HEK293T (cell line): ENCODE data around the gene CTSK.

ENCODE experiments used
- ARNT ChIP-seq: fragments of 450-650 bp; IDR thresholded peaks from 2 replicates; pipeline ENCODE4 v1.6.1; 2017; ENCODE audit warnings: mild to moderate bottlenecking
- BHLHE40 ChIP-seq: fragments of 450-650 bp; IDR thresholded peaks from 2 replicates; pipeline ENCODE4 v1.6.1; 2016; ENCODE audit warnings: mild to moderate bottlenecking, moderate library complexity, borderline replicate concordance
- CTBP1 ChIP-seq: fragments of 450-650 bp; IDR thresholded peaks from 2 replicates; pipeline ENCODE4 v1.6.1; 2016; ENCODE audit warnings: borderline replicate concordance
- FOXA1 ChIP-seq: fragments of 450-650 bp; IDR thresholded peaks from 2 replicates; pipeline ENCODE4 v1.6.1; 2016; ENCODE audit warnings: mild to moderate bottlenecking
- FOXK2 ChIP-seq: fragments of 450-650 bp; IDR thresholded peaks from 2 replicates; pipeline ENCODE4 v1.6.1; 2016; ENCODE audit warnings: mild to moderate bottlenecking
- FOXM1 ChIP-seq: fragments of 450-650 bp; IDR thresholded peaks from 2 replicates; pipeline ENCODE4 v1.6.1; 2017; ENCODE audit warnings: mild to moderate bottlenecking, borderline replicate concordance
- HDGF ChIP-seq: fragments of 450-650 bp; IDR thresholded peaks from 2 replicates; pipeline ENCODE4 v1.6.1; 2017; ENCODE audit warnings: antibody characterized with exemption, borderline replicate concordance
- NFRKB ChIP-seq: fragments of 450-650 bp; IDR thresholded peaks from 2 replicates; pipeline ENCODE4 v1.6.1; 2016; ENCODE audit warnings: mild to moderate bottlenecking, moderate library complexity
- SP1 ChIP-seq: fragments of 450-650 bp; IDR thresholded peaks from 2 replicates; pipeline ENCODE4 v1.6.1; 2017
- SUZ12 ChIP-seq: fragments of 450-650 bp; IDR thresholded peaks from 2 replicates; pipeline ENCODE4 v1.6.1; 2016; ENCODE audit warnings: mild to moderate bottlenecking
- TARDBP ChIP-seq: fragments of 450-650 bp; IDR thresholded peaks from 2 replicates; pipeline ENCODE4 v1.6.1; 2016
- ZNF384 ChIP-seq: fragments of 450-650 bp; IDR thresholded peaks from 2 replicates; pipeline ENCODE4 v1.6.1; 2016
- TF ChIP-seq, protein P1 (sequence below): fragments of 450-650 bp; IDR thresholded peaks from 2 replicates; pipeline ENCODE4 v1.6.1; 2016

DNA sequence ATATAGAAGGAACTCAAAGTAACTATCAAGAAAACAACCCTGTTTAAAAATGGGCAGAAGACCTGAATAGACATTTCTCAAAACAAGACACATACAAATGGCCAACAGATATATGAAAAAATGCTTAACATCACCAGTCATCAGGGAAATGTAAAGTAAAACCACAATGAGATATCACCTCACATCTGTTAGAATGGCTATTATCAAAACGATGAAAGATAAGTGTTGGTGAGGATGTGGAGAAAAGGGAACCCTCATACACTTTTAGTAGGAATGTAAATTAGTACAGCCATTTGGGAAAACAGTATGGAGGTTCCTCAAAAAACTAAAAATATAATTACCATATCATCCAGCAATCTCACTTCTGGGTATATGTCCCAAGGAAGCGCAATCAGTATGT is 45.5 kb downstream of the CTSK start:
- TF ChIP-seq FOXM1 (no peak), SP1 (no peak), FOXA1 (no peak), BHLHE40 (no peak), FOXK2 (no peak), NFRKB (no peak), TARDBP (no peak), HDGF (no peak), ZNF384 (no peak), SUZ12 (no peak), ARNT (no peak), CTBP1 (no peak)
- TF ChIP-seq, protein P1, sequence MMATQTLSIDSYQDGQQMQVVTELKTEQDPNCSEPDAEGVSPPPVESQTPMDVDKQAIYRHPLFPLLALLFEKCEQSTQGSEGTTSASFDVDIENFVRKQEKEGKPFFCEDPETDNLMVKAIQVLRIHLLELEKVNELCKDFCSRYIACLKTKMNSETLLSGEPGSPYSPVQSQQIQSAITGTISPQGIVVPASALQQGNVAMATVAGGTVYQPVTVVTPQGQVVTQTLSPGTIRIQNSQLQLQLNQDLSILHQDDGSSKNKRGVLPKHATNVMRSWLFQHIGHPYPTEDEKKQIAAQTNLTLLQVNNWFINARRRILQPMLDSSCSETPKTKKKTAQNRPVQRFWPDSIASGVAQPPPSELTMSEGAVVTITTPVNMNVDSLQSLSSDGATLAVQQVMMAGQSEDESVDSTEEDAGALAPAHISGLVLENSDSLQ = no peak
